Fibroblast of skin of abdomen (primary cell): ENCODE data around the gene DIPK1A.

Experiments used
- DNase-seq: peaks from one replicate; pipeline ENCODE4 v3.0.0-alpha.2; 2013

DIPK1A gene

DNA sequence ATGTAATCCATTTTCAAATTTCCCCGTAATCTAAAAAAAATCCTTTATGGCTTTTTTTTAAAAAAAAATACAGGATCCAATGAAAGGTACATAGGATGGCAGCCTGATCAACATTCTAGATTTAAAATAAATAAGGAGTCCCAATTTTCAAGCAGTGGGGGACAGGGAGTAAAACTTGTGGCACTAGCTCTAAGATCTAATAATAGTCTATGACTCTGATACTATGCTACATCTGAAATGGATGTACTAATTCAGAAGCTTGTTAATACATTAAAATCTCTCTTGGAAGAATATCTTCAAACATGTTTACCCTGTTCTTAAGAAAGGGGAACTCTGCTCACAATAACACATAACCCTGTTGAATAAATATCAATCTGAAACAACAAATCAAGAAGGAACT is 8.5 kb downstream of the DIPK1A start:
- DNase-seq = no peak

DNA sequence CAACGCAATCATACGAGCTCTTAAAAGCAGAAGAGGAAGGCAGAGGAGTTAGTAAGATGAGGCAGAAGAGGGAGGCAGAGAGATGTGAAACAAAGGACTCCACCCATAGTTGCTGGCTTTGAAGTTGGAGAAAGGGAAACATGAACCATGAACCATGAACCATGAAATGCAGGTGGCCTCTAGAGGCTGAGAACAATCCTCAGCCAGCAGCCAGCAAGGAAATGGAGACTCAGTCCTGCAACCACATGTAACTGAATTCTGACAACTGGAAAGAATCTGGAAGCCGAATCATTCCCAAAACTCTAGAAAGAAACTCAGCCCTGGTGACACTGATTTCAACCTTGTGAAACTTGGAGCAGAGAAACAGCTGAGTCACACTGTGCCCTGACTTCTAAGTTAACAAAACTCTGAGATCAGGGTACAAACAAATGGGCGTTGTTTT is 10.1 kb downstream of the DIPK1A start:
- DNase-seq = peak; percentile 71

DNA sequence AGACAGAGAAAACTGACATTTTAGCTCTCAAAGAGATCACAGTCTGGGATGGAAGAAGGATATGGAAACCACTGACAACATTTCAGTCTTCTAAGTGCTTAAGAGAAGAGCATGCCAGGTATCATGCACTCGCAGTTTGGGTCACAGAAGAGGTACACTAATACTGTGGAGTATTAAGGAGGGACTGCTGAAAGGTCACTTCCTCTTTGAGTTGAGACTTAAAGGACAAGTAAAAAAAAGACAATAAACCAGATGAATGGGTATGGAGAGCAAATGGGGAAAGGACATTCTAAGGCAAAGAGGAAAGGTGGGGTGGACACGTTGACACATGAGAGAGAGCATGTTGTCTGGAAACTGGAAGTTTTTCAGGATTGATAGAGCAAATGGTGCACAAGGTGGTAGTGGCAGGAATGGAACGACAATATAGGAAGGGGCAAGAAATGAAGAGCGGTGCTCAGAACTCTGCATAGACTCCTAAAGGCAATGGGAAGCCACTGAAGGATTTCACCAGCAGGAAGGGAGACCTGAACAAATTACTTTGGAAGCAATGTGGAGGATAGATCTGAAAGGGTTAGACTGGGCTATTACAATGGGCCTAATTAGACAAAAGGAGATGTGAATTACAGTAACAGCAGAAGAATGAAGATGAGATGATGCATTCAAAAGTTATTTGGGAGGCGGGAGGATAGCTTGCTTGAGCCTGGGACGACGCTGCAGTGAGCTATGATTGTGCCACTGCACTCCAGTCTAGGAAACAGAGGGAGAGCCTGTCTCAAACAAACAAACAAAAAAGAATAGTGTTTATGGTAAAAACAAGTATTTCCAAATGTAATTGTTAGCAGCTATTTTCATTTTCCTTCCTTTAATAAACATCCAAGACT is 11.1 kb downstream of the DIPK1A start:
- DNase-seq = peak; percentile 87

DNA sequence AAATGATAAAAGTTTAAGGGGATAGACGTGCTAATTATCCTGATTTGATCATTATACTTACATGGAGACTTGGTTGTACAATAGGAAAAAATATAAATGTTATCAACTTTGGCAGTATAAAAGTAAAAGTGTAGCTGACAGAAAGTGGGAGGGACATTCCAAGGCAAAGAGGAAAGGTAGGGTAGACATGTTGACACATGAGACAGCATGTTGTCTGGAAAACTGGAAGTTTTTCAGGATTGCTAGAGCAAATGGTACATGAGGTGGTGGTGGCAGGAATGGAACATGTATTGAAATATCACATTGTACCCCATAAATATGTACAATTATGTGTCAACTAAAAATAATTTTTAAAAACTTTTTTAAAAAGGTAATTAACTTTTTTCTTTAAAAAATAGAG is 13.2 kb downstream of the DIPK1A start:
- DNase-seq = no peak

DNA sequence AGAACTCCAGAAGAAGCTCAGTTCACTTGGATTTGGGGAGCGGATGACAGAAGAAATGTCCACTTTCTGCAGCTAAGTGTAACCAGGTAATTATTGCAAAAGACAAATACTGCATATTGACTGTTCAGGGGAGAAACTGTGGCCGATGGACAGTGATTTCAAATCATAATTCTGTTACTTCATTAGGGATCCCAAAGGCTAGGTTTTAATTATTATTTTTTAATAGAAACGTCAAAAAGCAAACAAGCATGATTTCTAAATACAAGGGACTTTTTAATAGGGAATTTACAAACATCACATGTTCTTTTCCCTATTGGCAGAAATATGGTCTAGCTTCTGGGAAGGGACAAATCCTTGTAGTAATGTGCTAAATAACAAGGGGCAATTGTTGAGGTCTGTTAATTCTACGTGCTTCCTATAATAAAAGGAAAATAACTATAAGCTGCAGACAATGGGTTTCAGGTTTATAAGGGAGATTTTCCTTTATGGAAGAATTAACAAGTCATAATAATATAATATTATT is 15.5 kb downstream of the DIPK1A start:
- DNase-seq = no peak

DNA sequence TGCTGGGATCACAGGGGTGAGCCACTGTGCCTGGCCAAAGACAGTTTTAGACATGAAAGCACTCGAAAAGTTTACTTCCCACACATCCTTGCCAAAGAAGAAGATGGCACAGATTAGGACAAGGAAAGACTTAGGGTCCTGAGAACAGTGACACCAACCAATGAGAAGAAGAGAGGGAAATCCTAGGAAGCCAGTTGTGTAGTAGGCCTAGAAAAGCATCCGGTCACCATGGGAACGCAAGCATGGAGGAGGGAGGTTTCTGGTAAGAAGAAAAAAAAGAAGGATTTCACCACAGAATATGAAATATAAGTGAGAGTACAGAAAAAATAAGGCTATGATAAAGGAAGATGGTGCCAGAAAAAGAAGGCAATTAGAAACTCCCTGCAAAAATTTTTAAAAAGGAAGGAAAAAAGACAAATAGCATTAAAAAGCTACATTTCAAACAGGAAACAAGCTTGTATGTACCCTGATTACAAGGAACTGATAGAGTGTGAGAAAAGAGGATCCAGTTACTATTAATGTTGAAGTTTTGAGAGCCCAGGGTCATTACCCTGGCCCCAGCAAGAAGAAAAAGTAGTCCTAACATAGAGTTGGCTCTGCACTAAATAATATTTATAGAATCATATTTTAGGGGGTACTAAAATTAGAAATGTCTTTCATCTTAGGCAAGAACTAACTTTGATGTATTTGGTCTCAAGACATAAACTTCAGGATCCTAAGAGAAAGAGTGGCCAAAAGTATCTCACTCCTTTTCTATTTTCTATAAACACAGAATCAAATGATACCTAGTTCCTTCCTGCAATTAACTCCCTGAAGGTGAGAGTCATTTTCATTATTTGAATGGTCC is 16.1 kb downstream of the DIPK1A start:
- no peak for DNase-seq

DNA sequence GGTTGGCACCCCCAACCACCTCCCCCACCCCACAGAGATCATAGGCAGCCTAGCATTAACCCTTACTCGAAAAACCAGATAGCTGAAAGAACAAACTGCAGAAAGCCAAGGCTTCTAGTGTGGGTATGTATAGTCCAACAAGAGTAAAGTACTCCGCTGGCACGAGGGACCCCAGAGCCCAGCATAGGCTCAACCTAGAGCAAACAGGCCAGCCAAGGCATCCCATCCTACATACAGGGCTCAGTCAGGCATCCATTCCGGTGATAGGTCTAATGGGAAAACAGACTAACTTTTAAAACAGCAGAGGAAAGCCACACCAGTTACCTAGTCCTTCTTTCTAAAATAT is 17.8 kb downstream of the DIPK1A start:
- no peak for DNase-seq

DNA sequence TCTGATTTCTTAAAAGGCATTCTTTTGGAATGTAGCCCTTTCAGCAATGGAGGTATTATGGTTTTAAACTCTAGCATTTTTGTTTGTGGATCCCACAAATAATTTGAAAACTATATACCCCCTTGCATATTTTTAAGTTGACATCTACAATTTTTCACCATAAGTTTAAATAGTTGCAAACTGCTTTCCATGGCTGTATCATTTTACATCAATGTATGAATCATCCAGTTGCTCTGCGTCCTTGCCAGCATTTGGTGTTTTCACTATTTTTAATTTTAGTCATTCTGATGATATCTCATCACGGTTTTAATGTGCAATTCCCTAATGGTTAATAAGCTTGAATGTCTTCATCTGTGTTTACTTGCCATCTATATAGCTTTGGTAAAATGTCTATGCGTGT is 20.7 kb downstream of the DIPK1A start:
- peak; percentile 79 for DNase-seq

DNA sequence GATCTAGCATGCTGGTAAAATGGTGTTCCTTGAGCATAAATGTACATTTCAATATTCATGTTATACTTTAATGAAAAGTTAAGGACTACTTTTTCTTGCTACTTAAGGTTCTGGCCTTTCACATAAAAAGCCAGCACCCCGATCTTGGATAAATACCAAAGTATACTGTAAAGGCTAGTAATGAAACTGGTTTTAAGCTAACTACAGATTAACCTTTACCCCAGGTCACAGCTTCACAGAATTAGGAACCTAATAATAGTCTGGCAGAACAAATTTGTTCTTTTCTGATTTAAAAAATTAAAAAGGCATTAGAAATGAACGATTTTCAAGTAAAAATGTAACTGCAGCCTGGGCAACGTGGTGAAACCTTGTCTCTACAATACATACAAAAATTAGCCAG is 23.5 kb downstream of the DIPK1A start:
- DNase-seq = no peak

DNA sequence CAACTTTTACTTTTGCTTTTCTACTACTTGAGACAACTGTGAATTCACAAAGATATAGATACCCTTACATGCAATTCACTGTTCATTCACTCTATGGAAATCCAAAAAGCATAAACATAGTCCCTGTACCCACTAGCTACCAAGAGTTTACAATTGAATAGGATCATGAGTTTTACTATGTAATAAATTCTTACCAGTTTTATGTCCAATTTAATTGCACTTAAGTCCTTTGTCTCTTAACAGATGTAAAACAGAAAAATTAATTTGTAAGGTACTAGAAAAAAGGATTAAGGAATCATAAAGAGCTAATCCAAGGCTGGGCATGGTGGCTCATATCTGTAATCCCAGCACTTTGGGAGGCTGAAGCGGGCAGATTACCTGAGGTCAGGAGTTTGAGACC is 24.4 kb downstream of the DIPK1A start:
- no peak for DNase-seq

DNA sequence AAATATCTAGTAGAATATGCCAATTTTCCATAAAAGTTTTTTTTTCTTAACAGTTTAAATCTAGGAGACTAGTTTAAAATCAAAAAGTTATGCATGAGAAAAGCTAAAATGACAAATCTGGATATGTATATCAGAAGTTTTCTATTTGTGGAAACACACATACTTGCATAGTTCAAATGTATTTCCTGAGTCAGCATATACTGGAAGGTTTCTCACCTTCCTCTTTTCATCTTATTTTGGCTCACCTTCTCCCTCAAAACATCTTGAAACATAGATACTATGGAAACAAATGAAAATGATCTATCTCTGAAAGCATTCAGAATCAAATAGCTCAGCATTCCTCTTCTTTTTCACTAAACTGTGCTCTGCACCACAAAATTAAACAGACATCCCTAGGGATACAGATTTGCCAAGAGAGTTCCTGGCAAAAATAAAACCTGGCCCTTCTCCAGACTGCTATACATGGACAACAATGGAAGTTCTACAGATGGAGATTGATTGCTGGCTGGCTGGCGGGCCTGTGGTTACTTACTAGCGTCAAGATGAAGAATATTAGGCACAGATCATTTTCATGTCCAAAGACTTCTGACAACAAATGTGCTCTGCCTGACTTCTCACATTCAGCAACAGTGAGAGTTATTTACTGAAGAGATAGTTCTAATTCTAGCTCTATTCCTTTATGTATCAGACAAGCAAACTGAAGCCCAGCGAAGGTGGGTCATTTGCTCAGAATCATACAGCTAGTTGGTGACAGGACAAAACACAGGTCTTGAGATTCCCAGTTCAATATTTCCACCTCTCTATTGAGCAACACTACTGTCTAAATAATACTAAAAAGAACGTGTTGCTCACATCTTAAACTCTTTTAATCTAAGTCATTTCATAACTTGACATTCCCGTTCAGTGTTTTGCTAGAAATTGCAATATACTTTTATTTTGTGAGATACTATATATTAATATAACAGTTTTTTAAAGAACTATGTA is 26.6 kb downstream of the DIPK1A start:
- peak; percentile 99 for DNase-seq

DNA sequence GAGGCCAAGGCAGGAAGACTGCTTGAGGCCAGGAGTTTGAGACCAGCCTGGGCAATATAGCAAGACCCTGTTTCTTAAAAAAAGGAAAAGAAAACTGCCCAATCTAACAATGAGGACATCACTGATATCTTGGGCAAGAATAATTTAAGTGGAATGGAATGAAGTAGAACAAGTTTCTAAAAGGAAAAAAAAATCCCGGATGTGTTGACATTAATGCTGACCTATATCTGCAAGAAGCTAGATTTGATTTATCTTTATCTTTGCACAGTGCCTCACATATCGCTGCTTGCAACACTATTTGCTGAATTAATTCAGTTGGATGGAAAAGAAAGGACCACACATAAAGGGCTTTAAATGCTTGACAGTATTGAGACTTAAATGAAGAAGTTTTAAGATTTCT is 27.8 kb downstream of the DIPK1A start:
- peak; percentile 72 for DNase-seq

DNA sequence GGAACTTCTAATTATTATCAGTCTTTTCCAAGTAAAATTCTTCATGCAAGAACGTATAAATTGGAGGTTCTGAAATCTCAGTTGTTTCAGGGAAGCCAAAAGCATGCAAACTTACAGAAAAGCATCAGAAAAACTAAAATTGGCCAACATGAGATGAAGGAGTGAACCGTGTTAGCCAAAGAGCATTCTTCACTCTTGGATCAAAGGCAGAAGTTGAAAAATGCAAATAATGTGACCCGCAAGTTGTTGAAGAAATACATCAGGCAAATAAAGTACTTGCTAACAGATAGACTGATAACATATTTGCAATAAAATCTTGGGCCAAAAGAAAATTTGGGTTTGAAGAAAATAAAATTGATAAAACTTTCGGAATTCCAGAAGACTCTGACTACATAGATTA is 29.6 kb downstream of the DIPK1A start:
- no peak for DNase-seq

DNA sequence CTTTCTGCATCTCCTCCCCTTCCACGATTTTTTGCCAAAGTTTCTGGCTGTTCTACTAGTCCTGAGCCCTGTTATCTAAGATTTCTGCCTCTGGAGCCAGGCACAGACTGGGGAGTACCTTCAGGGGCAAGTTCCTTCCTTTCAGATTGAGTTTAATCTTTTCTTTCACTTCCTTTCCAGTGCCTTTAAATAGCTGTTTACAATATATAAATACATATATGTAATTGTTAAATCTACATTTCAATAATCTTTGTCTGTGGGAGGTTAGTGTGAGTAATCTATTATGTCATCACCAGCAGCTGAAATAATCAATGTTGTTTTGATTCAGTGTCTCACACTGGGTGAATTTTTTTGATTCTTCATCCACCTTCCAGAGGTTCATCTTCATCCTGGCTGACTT is 31.8 kb downstream of the DIPK1A start:
- DNase-seq = no peak

DNA sequence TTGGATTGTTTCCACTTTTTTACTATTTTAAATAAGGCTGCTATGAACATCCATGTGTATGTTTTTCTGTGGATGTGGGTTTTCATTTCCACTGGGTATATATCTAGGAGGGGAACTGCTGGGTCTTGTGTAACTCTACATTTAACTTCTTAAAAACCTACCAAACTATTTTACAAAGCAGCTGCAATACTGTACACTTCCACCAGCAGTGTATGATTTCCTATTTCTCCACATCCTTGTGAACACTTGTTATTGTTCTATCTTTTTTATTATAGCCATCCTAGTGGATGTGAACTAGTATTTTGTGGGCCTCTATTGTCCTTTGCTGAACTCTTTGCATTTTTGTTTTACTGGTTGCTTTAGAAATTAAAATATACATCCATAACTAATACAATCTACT is 33.4 kb downstream of the DIPK1A start:
- DNase-seq = no peak

DNA sequence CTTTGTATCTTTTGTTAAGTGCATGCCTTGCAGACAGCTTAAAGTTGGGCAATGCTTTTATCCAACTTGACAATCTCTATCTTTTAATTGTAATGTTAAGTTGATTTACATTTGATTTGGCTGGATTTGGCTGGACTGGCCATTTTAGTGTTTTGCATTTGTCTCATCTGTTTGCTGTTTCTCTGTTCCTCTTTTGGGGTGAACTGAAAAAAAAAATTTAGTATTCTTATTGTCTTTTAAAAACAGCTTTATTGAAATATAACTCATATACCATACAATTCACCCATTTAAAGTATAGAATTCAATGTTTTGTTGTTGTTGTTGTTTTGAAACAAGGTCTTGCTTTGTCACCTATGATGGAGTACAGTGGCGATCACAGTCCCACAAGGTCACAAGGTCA is 34.4 kb downstream of the DIPK1A start:
- no peak for DNase-seq

DNA sequence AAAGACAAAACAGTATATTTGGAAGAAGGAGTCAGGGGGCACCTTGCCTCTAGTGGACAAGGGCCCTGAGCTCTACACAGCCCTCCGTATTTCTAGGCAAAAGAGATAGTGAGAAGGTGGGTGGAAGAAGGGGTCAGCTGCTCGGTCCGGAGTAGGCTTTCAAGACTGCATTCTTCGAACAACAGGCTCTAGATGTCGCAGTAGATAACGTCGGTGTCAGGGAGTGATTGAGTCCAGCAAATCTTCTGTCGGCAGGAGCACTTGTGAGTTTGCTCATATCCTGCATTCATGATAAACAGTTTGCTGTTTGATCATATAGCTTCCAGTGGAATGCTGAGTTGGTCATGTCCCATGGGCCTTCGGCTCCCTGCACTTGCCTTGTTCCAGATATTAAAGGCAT is 36.8 kb downstream of the DIPK1A start:
- no peak for DNase-seq

DNA sequence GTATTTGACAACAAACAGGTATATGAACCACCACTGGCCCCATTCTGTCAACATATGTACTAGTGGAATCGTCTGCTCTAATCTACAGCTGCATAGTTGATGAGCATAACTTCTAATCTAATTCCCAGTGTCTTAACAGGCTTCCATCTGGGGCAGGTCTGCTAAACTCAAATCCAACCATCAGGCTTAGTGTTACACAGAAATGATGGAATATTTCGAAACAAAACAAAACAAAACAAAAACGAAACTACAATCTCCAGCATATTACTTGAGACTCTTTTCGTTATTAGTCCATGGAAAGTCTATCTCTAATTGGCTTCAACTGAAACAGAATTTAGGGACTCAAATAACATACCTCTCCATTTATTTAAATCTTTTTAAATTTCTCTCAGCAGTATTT is 37.6 kb downstream of the DIPK1A start:
- no peak for DNase-seq

DNA sequence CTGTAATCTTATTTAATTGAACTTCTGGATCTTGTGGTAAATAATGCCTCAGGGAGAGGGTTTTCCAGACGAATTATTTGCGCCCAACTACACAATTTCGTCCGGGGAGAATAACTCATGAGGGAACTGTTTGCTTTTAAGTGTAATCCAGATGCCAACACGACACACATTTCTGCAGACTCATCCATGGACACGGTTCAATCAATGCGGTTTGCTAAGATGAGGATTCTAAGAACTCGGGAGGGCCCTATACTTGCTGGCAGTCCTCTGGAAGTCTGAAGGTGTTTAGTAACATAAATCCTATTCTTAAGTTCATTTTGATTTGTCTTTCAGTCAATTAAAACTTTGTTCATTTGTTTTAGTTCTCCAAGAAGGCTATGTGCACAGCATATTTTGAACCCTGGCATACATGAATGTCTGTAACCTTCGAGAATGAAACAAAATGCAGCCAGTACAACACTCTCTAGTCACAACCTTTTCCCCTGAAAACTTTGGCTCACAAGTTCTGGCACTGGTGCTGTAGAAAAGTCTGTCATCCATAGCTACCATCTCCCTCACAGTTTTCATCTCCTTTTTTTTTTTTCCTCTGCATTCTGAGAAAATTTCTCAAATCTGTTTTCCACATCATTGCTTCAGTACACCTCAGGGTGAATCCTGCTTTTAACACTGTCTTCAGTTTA is 38.8 kb downstream of the DIPK1A start:
- DNase-seq = peak; percentile 33

DNA sequence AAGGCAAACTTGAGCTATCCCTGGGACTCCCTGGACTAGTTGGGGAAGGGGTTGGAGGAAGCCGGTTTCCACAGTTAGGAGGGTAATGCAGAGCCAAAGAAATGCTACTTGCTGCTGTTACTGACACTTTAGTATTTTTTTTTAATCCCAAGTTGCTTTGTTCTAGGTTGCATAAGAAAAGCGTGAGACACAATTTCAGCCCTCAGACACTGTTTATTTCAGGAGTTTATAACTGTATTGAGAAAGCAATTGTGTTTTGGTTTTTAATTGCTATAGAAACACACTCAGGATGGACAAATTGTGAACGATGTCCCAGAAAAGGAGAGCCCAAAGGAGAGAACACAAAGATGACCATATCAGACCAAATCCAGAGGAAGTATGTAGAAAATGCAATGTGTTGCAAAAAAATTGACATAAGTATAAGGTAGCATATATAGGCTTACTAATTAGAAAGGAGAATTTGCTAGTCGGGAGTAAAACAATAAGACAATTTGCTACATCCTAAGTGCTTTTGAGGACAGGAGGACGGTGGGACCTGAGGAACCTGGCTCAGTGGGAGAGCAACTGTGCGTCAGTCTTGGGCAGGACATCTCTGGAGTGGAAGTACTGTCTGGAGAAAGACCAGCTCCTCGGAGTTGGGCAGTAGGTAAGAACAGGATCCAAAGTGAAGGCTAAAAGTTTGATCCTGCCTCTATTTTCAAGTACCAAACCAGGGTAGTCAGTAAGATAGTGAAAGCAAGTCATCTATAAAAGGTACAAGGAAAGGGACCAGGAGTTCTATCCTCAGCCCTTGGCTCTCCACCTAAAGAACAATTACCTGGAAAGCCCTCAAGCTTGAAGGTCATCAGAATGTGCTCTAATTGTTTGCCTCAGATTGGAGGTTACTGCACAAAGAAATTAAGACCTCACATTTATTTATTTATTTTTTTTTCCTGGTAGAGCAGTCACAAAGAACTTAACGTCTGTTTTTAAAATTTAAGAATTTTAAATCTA is 39.9 kb downstream of the DIPK1A start:
- DNase-seq = no peak

DNA sequence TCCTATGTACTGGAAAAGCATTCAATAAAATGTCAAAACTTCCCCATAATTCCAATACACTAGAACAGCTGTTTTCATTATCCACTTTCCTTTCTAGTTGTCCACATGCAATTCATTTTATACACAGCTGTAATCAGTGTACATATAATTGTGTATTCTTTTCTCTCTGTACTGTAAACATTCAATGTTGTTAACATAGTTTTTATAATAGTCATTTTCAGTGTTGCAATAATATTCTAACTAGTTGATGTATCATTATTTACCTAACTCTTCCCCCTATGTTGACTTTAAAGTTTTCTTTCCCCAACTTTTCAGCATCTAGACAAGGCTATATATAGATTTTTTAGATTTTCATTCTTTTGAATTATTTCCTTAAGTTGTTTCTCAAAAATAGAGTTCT is 44.4 kb downstream of the DIPK1A start:
- no peak for DNase-seq
